ENCODE measurements around the gene ADD1.
A peak's percentile ranks its signal among the peaks of the same experiment; 100 is the strongest.

The ADD1 gene

GRCh38 chr4:2835978-2836377, 7.7 kb upstream of the ADD1 start:
- no peak for DNase-seq

DNA sequence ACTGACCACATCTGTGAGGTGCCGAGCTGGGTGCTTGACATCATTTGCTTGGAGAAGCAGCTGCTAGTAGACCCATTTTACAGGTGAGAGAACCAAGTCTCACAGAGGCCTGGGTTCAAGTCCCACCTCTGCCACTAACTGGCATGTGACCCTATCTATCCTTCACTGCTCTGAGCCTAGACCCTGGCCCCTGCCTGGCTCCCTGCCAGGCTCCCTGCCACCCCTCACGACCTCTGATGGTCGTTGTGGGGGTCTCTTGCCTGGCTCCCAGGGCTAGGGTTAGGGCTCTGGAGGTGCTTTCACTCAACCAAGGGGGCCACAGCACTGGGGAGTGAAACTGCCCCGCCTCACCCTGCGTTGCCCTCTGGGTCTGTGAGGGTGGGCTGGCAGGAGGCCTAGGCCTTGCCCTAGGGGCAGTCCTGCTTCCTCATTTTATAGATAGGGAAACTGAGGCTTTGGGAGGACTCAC, 7.2 kb upstream of the ADD1 start:
- DNase-seq, result no peak

DNA sequence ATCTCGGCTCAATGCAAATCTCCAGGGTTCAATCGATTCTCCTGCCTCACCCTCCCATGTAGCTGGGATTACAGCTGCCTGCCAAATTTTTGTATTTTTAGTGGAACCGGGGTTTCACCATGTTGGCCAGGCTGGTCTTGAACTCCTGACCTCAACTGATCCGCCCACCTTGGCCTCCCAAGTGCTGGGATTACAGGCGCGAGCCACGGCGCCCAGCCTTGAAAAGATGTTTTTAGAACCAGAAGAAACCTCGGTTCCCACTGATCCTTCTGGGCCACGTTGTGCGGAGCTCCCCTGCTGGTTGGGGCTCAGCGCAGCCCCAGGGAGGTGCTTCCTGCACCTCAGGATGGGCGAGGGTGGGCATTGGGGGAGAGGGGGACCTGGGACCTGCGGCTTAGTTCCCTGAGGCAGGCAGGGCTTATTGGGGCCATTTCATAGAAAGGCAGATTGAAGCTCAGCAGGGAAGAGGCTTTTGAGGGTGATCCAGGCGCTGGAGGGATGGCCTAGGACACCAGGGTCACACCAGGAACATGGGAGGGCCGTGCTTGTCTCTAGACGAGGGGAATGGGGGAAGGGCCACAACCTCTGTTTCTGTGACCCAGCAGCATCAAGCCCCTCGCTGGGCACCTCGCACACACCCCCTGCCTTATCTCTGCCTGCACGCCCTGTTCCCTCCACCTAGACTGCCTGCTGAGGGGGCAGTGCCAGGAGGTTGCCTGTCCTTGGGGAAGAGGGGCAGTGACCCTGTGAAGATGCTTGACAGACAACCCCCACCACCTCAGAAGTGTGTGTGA, 6.3 kb upstream of the ADD1 start:
- no peak for DNase-seq

GRCh38 chr4:2837904-2838496, 5.6 kb upstream of the ADD1 start:
- DNase-seq, result peak in 4 of 5 experiments; percentile 39 to 94 (median 64)

DNA sequence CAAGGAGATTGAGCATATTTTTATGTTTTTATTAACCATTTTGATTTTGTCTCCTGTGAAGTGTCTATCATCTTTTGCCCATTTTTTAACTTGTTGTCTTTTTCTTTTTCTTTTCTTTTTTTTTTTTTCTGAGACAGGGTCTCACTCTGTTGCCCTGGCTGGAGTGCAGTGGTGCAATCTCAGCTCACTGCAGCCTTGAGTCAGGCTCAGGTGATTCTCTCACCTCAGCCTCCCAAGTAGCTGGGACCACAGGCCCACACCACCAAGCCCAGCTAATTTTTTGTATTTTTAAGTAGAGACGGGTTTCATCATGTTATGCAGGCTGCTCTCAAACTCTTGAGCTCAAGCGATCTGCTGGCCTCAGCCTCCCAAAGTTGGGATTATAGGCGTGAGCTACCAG, 4.6 kb upstream of the ADD1 start:
- DNase-seq, result no peak

- no peak for DNase-seq
These were observed 869 bp upstream of the ADD1 start for GRCh38 chr4:2842687-2843262.

DNA sequence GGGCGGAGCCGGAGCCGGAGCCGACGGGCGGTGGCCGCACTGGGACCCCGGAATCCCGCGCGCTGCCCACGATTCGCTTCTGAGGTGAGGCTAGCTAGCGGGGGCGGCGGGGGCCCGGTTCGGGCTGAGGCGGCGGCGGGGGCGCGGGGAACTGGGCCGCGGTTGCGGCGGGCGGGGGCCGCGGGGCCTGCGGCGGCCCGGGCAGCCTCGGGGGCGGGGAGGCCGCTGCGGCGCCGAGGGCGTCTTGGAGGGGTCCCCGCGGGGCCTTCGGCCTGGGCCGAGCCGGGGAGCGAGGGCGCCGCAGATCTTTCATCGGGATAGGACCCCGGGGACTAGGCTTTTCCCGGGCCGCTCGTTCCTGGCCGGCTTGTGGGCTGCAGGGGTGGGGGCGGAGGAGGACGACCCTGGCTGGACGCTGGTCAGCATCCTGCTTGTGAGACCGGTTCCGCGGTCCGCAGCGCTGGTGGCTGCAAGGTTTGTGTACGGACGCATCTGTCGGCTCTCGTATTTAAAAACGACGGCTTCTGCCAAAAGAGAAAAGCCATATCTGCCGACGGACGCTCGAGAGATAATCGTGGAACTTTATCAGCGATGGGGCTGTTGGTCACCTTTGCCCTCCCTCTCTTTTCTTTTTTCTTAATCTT, 419 bp downstream of the ADD1 start:
- peak in 1 of 5 experiments; percentile 33 for DNase-seq

- DNase-seq, result peak in 1 of 5 experiments; percentile 78
These were observed 2.5 kb downstream of the ADD1 start for GRCh38 chr4:2846172-2846571.

DNA sequence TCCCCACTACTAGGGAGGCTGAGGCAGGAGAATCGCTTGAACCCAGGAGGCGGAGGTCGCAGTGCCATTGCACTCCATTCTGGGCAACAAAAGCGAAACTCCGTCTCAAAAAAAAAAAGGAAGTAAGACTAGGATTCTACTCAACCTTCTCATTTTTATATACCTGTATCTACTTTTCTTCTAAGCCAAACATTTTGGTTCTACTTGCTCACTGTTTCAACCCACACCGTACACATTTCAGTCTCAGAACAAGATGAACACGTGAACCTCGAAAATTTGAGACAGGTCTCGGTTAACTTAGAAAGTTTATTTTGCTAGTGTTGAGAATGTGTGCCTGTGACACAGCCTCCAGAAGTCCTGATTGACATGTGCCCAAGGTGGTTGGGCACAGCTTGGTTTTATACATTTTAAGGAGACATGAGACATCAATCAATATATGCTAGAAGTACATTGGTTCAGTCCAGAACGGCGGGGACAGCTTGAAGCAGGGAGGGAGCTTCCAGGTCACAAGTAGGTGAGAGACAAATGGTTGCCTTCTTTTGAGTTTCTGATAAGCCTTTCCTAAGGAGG, 3.7 kb downstream of the ADD1 start:
- DNase-seq, result no peak

DNA sequence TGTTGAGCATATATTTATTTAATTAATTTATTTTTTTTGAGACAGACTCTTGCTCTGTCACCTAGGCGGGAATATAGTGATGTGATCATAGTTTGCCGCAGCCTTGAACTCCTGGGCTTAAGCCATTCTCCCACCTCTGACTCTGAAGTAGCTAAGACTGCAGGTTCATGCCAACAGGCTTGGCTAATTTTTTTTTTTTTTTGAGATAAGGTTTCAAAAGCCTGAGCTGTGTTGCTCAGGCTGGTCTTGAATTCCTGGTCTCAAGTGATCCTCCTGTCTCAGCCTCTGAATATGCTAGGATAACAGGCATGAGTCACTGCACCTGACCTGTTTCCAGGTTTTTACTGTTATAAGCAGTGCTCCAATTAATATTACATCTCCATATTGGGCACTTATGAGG, 4.8 kb downstream of the ADD1 start:
- DNase-seq, result no peak

DNA sequence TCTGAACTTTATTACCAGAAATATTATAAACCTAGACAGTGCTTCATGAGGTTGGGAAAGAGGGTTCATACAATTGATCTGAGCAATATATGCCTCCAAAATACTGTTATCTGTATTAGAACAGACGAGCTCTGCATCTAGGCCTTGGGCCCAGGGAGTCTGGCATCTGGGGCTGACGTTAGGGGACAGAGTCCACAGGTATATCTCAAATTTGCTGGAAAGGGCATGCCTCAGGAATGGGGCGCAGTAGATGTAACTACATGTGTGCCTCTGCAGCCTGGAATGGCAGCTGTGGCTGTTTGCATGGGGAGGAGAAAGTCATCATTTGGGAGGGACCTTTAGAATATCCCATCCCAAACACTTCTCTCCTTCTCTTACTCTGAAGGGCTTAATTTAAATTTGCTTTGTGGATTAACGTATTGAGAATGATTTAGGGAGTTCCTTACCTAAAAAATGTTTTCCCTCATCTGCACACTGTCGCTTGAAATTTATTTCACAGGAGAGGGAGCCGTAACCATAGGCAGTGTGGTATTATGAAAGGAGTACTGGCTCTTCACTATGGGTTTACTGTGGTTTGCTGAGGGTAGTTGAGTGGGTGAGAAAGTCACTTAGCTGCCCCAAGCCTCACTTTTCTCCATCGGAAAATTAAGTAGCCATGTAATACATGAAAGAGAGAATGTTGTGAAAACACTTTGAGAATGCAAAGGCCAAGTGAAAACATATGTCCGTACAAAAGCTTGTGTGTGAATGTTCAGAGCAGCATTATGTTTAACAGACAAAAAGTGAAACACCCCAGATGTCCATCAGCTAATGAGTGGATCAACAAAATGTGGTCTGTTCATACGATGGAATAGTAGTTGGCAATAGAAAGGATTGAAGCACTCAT, 5.9 kb downstream of the ADD1 start:
- no peak for DNase-seq

- DNase-seq, result peak in 1 of 5 experiments; percentile 59
These were observed 7.5 kb downstream of the ADD1 start for GRCh38 chr4:2850966-2851798.

GRCh38 chr4:2852481-2852921, 8.9 kb downstream of the ADD1 start:
- peak in 1 of 5 experiments; percentile 35 for DNase-seq

- no peak for DNase-seq
These were observed 11.9 kb downstream of the ADD1 start for GRCh38 chr4:2855584-2855983.

- no peak for DNase-seq
These were observed 12.6 kb downstream of the ADD1 start for GRCh38 chr4:2856266-2856665.

DNA sequence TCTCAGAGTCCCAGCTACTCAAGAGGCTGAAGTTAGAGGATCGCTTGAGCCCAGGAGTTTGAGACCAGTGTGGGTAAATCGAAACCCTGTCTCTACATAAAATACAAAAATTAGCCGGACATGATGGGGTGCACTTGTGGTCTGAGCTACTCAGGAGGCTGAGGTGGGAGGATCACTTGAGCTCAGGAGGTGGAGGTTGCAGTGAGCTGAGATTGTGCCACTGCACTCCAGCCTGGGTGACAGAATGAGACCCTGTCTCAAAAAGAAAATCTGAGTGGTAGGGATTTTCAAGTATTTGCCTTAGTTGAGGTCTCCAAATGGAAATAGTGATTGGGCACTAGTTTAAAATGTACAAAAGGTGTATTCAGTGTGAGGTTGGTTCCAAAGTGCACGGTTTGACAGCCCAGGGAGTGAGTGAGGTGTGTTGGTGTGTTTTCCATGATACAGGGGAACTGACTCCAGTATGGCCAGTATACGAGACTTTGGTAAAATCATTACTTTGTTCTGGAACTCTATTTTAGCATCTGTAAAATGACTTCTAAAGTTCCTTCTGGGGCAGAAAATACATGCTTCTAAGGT, 13.8 kb downstream of the ADD1 start:
- DNase-seq, result no peak

GRCh38 chr4:2858451-2859217, 15.0 kb downstream of the ADD1 start:
- no peak for DNase-seq

GRCh38 chr4:2859514-2859913, 15.9 kb downstream of the ADD1 start:
- no peak for DNase-seq

GRCh38 chr4:2860391-2861348, 17.0 kb downstream of the ADD1 start:
- DNase-seq, result no peak
